ENCODE results near the gene TDRD1.

DNA sequence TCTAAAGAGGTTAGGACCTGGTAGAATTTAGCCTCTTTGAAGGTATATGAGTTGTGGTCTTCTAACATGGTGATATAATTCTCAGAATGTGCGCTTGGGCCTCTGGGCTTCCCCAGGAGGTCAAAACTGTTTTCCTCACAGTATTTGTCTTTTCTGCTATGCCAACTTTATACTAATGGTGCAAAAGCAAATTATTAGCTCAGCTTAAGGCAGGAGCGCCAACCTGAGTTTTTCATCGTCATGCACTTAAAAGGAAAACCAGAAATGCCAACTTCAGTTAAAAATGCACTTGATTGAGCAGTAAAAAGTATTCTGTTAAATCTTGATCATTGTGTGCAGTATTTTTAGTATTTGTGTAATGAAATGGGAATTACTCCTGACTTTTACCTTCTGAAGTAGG, 9.7 kb downstream of the TDRD1 start:
- TF ChIP-seq ZNF384 (IDR thresholded peaks at IDR 0.05; ENCODE audit: borderline replicate concordance, low read depth, low read length), result no peak
- no peak for TF ChIP-seq BRCA1 (IDR thresholded peaks at IDR 0.05; ENCODE audit: low read depth, low read length)
- TF ChIP-seq NFYA (IDR thresholded peaks at IDR 0.05; ENCODE audit: borderline replicate concordance, low read depth, low read length), result no peak
- no peak for TF ChIP-seq RFX5 (IDR thresholded peaks at IDR 0.05; ENCODE audit: low read depth, low read length)
- TF ChIP-seq, protein P1, sequence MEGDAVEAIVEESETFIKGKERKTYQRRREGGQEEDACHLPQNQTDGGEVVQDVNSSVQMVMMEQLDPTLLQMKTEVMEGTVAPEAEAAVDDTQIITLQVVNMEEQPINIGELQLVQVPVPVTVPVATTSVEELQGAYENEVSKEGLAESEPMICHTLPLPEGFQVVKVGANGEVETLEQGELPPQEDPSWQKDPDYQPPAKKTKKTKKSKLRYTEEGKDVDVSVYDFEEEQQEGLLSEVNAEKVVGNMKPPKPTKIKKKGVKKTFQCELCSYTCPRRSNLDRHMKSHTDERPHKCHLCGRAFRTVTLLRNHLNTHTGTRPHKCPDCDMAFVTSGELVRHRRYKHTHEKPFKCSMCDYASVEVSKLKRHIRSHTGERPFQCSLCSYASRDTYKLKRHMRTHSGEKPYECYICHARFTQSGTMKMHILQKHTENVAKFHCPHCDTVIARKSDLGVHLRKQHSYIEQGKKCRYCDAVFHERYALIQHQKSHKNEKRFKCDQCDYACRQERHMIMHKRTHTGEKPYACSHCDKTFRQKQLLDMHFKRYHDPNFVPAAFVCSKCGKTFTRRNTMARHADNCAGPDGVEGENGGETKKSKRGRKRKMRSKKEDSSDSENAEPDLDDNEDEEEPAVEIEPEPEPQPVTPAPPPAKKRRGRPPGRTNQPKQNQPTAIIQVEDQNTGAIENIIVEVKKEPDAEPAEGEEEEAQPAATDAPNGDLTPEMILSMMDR (IDR thresholded peaks at IDR 0.05 in 2 of 3, conservative IDR thresholded peaks at IDR 0.05 in 1 of 3; ENCODE audit: control insufficient read depth in 2 of 3, extremely low read depth in 1 of 3, insufficient read depth in 1 of 3, low read depth in 3 of 3, low read length in 3 of 3), result no peak
- no peak for TF ChIP-seq EZH2 (IDR thresholded peaks at IDR 0.05; ENCODE audit: borderline replicate concordance, control insufficient read depth, low read depth, low read length)
